Activated T-helper 1 cell treated with anti-CD3 and anti-CD28 coated beads, Interleukin-2, amount 50 U/mL, for 16 hours (primary cell): ENCODE measurements around the gene CAPN14.

Experiments used
- DNase-seq, 2 donors: peaks; one replicate each; pipeline ENCODE4 v3.0.0-alpha.2; 2020; ENCODE audit warnings: low read depth in 1 of 2, low spot score in 1 of 2

The CAPN14 gene

DNA sequence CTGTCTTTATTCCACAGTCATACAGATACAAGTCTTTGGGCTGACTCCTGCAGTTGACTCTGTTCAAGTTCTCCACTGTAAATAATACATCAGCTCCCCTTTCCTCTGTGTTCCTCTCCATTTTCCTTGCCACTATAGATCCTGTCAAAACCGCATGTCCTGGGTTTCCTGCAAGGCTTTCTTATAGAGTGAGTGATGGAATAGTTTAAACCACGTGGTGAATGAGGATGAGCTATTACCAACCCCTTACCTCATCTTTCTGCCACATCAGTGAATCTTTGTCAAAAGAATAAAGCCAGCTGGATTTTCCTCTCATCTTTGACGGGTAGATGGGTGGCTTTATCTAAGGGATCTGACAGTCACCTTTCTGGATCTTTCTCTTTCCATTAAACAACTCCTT, 75.2 kb downstream of the CAPN14 start:
- no peak for DNase-seq

GRCh38 chr2:31141443-31142085, 75.8 kb downstream of the CAPN14 start:
- DNase-seq: no peak

DNA sequence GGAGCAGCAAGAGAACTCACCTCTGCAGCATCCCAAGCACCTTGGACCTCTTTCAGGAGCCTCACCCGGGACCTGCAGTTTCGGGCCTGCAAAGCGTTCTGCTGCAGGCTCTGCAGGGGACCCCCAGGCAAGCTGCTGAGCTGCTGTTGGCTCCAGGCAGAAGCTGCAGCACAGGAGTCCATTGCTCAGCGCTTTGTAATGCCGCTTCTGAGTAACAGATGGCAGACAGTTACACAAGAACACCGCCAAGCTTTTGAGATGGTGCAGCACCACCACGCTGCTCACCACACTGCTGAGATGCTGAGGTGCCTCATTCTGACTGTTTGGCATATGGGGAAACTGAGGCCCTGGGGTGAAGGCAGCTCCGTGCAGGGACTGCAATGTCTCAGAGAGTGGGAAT, 77.2 kb downstream of the CAPN14 start:
- no peak for DNase-seq

DNA sequence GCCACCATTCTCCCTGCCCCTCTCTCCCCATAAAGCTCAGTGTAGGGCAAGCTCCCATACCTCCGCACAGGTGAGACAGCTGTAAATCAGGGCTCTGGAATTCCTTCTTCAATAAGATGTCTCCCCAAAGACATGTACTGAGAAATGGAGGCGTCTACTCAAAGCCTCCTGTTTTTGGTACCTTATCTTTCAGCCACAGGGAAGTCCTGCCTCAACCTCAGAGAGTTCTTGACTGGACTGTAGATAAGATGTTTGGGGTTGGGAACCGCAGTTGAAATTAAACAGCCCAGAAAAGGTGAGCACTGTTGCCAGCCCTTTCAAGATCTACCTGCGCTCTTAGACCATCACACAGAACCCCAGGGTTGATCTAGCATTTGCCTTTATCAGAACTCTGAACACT, 77.6 kb downstream of the CAPN14 start:
- DNase-seq: no peak

- DNase-seq: no peak
Observed at GRCh38 chr2:31138037-31138962, 79.0 kb downstream of the CAPN14 start, which contains the start of gene GALNT14. Gene GALNT14, minus strand, starts transcription at chr2:31138440. Its CDS starts 354 bp downstream, at chr2:31138086.

DNA sequence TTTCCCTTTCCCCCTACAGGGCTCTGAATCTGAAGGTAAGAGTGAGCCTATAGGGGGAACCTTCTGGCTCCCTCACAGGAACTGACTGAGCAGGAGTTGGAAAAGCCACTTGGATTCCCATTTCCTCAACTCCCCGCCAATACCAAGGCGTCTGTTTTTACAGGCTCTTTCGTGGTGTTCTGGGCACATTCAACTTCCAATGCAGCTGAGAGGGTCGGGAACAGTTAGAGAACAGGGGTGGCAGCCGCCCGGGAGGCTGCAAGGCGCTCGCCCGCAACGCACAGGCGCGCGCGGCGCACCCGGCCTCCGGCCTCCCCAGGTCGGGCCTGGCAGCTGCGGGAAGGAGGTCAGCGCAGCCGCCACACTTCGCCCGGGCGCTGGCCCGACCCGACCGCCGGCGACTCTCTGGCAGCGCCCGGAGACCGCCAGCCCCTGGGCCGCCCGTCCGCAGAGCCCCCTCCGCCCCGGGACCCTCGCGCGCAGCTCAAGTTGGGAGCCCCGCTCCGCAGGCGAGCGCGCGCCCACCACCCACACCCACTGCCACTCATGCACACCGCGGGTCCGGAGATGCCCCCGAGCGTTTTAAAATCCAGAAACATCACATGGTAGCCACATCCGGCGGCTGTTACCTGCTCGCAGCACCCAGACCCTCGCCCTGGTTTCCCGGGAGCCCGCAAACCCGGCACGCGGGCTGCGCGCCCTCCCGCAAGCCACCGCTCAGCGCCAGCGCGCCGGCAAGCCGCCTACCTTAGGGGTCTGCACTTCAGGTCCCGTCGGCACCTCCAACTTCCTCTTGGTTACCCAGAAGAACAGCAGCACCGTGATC, 79.9 kb downstream of the CAPN14 start:
- no peak for DNase-seq

DNA sequence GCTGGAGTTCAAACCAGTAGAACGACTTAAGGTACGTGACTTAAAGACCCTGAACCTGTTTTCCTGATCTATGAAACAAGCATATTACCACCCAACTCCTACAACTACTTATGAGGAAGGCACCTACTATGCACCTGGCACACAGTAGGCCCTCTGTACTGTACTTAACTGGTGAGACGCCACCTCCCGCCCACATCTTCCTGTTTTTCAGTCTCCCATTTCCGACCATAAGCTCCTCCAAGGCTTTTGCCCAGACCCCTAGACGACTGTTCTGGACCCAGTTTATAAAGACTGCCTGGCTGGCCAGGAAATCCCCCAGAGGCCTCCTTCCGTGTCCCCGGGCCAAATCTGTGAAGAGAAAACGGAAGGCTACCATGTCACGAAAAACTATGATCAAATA, 80.6 kb downstream of the CAPN14 start:
- DNase-seq: no peak

- DNase-seq: no peak
Observed at GRCh38 chr2:31136000-31136399, 81.3 kb downstream of the CAPN14 start.

DNA sequence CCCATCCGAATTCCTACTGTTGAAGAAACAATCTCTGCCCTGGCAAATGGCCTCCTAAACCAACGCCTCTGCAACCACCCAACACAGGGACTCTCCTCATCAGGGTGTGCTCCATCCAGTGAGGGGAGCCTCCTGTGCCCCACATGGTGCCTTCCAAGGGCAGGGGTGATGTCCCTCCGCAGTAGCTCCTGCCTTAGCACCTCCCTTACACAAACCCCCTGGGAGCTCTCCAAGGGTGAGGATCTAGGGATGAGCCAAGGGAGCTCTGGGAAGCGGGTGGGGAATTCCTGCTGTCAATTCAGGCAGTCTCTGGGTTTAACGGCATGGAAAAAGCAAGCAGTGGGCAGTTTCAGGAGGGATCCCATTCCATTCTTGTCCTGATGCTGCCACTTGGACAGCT, 82.8 kb downstream of the CAPN14 start:
- DNase-seq: no peak

- no peak for DNase-seq
Observed at GRCh38 chr2:31132786-31133185, 84.5 kb downstream of the CAPN14 start.

DNA sequence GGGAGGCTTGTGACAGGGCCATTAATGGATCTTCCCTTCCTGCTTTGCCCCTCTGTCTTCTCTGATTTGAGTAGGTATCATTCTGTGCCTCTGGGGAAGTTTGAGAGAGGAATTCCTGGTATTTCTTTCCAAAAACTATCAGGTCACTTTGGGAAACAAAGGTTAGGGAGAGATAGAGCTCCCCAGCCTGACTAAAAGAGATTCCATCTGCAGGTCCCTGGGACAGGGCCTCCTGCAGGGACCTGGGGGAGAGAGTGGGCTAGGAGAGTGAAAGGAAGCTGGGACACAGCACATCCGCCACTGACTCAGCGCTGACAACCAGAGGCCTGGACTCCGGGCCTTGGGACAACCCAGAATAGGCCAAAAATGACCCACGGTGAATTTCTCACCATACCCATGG, 85.4 kb downstream of the CAPN14 start:
- no peak for DNase-seq

DNA sequence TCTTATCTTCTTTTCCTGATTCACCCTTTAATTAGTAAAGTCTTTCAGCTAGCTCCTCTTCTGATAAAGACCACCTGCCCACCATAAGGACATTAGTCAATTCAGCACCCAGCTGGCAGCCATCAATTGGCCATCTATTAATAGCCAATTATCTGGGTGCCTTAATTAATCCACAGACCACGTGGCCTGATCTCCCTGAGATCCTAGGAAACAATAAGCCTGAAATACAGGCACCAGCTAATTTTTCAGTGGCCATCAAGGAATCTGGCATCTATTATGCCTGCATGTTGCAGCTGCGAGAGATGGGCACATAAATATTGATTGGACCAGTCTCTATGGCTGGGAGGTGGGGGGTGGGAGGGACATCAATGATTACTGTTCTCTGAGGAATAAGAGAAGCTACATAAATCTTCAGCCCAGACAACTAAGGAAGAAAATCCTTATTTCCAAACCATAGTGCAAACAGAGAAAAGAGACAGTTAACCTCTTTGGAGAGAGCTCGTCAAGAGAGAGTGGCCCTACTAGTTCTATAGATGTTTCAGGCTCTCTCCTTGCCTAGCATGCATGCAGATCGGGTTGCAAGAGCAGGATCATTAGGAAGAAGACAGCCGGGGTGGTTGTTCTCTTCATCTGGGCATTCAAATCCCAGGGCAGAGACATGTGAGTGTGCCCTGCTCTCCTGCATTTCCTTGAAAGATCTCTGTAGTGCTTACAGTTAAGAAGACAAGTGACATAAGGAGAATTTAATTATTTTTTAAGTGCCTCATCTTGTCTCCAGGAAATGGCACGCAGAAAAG, 87.7 kb downstream of the CAPN14 start:
- DNase-seq: no peak

GRCh38 chr2:31127931-31128330, 89.4 kb downstream of the CAPN14 start:
- no peak for DNase-seq

- no peak for DNase-seq
Observed at GRCh38 chr2:31125918-31126695, 91.2 kb downstream of the CAPN14 start.

- DNase-seq: no peak
Observed at GRCh38 chr2:31124904-31125303, 92.4 kb downstream of the CAPN14 start.
